Neural progenitor cell (in vitro differentiated cells): Measurements from ENCODE around the gene IRS2.

Source experiments
- EZH2 ChIP-seq: fragments of 200-600 bp; sonication (generic); IDR thresholded peaks from 2 replicates; pipeline ENCODE4 v1.6.1; 2017; ENCODE audit warnings: antibody characterized with exemption, mild to moderate bottlenecking, moderate library complexity
- TF ChIP-seq, protein P1 (sequence below): fragments of 200-600 bp; sonication (generic); IDR thresholded peaks from 2 replicates; pipeline ENCODE4 v1.5.1; 2017; ENCODE audit warnings: antibody characterized with exemption, mild to moderate bottlenecking

DNA sequence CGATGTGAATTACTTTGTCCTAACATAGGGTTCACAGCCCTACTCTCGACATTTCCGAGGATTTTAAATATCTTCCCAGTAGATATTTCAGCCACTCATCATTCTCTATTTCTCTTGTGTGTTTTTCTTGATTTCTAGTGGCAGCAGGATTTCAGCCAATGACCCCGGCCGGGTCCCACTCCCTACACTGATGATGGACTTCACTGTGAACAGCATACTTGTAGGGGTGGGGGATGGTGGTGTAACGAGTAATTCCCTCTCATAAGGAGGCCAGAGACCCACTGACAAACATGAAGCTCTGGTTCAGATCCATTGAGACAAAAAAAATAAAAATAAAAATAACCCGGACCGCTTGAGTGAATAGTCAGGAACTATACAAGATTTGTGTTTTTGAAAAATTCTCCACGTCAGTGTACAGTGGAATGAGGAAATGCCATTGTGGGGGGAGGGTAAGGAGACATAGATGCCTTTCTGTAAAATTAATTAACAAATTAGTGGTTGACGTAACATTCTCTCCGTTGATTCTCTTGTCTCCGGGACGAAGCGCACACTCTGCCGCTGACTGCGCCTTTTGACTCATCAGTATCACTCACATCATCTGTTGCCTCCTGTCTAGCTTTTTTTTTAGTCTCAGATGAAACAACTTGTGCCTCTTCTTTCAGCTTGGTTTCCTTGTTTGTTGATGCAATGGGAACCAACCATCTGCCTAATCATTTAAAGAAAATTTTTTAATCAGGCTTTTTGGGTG lies 48.8 kb upstream of the IRS2 start:
- TF ChIP-seq, protein P1, sequence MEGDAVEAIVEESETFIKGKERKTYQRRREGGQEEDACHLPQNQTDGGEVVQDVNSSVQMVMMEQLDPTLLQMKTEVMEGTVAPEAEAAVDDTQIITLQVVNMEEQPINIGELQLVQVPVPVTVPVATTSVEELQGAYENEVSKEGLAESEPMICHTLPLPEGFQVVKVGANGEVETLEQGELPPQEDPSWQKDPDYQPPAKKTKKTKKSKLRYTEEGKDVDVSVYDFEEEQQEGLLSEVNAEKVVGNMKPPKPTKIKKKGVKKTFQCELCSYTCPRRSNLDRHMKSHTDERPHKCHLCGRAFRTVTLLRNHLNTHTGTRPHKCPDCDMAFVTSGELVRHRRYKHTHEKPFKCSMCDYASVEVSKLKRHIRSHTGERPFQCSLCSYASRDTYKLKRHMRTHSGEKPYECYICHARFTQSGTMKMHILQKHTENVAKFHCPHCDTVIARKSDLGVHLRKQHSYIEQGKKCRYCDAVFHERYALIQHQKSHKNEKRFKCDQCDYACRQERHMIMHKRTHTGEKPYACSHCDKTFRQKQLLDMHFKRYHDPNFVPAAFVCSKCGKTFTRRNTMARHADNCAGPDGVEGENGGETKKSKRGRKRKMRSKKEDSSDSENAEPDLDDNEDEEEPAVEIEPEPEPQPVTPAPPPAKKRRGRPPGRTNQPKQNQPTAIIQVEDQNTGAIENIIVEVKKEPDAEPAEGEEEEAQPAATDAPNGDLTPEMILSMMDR = no peak
- no peak for TF ChIP-seq EZH2
